AG04449 (cell line): ENCODE results near the gene GBX1.

Source experiments
- CTCF ChIA-PET: fragments of 350-600 bp; formaldehyde crosslinking; extraction: SDS; loops from one replicate; lab custom pipeline; 2021; ENCODE audit warnings: antibody characterized with exemption; lab: Yijun Ruan, JAX
- POLR2A ChIA-PET: fragments of 400-600, 350-600 bp; formaldehyde crosslinking; extraction: SDS; loops from one replicate; lab custom pipeline; 2020; ENCODE audit warnings: antibody characterized with exemption, inconsistent platforms; lab: Yijun Ruan, JAX
- DNase-seq: peaks from one replicate; pipeline ENCODE4 v3.0.0-alpha.2; 2010; ENCODE audit warnings: low read depth, low spot score
- H3K4me3 ChIP-seq: 2 replicates; pipeline ENCODE4 v1.5.1; 2011; ENCODE audit warnings: low read depth, mild to moderate bottlenecking, control low read depth, low read length
- TF ChIP-seq, protein P1 (sequence below): IDR thresholded peaks from one replicate; pipeline ENCODE4 v1.5.1; 2011; ENCODE audit warnings: mild to moderate bottlenecking, moderate library complexity, low read length, control low read depth, inconsistent platforms; ENCODE audit not compliant: insufficient read depth; ENCODE audit errors: missing control alignments

Gene GBX1

GRCh38 chr7:151099486-151100211 is 67.8 kb downstream of the GBX1 start:
- POLR2A ChIA-PET: no interaction called here
- TF ChIP-seq, protein P1, sequence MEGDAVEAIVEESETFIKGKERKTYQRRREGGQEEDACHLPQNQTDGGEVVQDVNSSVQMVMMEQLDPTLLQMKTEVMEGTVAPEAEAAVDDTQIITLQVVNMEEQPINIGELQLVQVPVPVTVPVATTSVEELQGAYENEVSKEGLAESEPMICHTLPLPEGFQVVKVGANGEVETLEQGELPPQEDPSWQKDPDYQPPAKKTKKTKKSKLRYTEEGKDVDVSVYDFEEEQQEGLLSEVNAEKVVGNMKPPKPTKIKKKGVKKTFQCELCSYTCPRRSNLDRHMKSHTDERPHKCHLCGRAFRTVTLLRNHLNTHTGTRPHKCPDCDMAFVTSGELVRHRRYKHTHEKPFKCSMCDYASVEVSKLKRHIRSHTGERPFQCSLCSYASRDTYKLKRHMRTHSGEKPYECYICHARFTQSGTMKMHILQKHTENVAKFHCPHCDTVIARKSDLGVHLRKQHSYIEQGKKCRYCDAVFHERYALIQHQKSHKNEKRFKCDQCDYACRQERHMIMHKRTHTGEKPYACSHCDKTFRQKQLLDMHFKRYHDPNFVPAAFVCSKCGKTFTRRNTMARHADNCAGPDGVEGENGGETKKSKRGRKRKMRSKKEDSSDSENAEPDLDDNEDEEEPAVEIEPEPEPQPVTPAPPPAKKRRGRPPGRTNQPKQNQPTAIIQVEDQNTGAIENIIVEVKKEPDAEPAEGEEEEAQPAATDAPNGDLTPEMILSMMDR: no peak
- H3K4me3 ChIP-seq: no peak overlapping the region
- CTCF ChIA-PET: interaction anchor here (1.2 to 5.6 kb wide), 2 partner anchors 12 kb away, joined by 3 to 52 read pairs; no protein-coding TSS in a partner anchor
- no peak for DNase-seq
